Activated CD4-positive, alpha-beta T cell treated with anti-CD3 and anti-CD28 coated beads, Interleukin-2, amount 50 U/mL, for 48 hours (primary cell): ENCODE measurements around the gene PTPN4.

Experiments used
- DNase-seq, 2 experiments: peaks; one replicate each; pipeline ENCODE4 v3.0.0-alpha.2; 2020

Gene PTPN4

DNA sequence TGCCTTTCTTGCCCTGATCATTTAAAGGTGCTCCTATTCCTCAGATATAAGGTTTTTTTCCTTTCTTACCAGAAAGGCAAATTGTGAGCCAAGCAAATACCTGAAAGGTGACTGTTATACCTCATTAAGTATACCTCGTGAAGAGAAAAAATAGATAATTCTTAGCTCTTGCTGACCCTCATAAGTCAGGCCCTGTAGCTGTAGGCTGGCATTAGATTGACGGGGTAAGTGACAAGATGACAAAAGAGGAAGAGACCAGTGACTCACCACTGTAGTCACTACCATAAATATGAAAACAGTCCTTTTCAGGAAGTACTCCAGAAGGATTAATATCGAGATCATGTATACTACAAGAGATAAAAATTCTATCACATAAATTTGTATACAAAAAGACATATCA is 104.6 kb downstream of the PTPN4 start:
- no peak for DNase-seq

DNA sequence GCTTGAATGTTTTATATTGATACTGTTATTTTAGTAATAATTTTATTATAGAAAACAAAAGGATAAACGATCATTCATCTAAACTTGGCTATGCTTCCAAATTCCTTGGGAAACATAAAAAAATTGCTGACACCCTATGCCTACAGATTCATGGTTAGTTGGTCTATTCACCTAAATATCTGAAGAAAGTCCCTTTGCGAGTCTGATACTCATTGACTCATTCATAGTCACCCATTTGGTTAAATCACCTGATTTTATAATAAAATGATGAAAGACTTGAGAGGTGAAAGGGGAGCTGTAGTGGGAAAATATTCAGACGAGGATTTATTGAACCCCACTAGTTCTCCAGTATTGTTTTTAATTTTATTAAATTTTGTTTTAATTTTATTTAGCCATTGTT is 112.0 kb downstream of the PTPN4 start:
- no peak for DNase-seq

DNA sequence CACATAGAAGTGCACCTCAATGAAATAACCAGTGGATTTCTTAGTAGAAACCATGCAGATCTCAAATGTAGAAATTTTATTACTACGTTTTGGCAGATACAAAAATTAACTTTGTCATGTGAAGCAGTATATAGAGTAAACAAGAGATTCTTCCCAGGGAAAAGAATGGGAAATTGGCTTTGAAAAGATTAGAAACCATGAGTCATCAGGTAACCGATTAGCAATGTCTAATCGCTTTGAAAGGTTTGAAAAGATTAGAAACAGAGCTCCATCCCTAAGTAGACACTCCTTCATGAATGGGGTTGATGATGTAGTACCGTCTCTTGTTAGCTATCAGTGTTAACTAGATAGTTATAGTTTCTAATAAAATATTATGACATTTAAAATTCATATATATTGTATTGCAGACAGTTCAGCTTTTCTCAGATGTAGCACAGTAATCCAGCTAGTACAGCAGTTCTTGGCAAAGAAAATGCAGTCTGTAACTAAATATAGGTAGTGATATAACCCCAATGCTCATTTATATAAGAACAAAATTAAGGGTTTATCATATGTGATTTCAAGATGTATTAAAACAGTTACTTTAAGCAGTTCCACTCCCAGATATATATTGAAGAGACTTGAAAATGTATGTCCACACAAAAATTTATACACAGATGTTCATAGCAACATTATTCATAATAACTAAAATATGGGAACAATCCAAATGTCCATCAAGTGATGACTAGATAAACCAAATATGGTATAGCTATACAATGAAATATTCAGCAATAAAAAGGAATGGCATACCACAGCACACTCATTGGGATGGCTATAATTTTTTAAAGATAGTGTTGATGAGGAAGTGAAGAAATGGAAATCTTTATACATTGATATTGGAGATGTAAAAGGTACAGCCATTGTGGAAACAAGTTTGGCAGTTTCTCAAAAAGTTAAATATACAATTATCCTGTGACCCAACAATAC is 113.9 kb downstream of the PTPN4 start:
- DNase-seq: no peak

DNA sequence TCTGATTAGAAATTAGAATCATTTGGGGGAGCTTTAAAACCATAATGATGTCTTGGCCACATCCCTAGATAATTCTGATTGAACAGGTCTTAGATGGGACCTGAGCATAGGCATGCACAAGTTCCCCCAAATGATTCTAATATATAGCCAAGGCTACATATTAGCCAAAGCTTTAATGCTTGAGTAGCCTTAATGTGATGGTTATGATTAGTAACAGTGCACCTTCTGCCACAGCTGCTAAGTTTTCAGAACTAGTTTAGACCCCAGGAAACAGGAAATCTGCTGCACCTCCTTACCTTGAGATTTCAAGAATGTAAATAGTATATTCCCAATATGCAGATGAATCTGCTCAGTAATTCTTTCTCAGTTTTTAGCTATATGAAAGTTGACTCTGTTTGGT is 119.8 kb downstream of the PTPN4 start:
- no peak for DNase-seq

DNA sequence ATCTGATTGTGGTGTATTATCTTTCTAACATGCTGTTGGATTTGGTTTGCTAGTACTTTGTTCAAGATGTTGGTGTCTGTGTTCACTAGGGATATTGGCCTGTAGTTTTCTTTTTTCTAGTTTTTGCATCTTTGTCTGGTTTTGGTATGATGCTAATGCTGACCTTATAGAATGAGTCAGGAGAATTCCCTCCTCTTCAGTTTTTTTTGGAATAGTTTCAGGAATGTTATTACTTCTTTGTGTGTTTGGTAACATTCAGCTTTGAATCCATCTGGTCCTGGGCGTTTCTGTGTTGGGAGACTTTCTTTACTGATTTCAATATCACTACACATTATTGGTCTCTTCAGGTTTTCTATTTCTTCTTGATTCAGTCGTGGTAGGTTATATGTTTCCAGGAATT is 129.0 kb downstream of the PTPN4 start:
- no peak for DNase-seq

DNA sequence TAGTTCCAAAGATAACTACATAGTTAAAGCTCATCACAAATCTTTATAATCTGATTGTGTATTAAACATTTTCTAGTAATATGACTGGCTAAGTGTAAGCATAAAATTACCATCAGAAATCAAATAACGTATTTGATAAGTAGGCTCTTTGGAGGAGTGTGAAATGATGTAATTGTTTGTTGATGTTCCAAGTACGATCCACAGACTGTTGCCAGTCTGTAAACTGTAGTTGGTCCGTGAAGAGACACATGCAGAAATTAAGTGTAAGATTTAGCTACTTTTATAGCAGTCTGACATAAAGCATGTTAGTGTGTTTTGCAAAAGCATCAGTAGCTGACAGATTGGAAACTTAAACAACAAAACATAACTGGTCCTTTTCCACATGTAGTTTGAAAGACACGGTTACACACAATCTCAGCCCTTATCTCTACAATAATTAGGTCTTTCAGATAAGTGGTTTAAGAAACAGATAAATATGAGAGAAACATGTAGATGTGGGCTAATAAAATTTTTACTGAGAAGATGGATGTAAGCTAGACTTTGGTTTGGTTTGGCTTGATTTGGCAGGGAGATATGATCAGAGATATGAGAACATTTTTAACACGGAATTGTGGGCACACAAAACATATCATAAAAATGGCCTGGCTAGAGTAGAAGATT is 138.1 kb downstream of the PTPN4 start:
- DNase-seq: no peak

DNA sequence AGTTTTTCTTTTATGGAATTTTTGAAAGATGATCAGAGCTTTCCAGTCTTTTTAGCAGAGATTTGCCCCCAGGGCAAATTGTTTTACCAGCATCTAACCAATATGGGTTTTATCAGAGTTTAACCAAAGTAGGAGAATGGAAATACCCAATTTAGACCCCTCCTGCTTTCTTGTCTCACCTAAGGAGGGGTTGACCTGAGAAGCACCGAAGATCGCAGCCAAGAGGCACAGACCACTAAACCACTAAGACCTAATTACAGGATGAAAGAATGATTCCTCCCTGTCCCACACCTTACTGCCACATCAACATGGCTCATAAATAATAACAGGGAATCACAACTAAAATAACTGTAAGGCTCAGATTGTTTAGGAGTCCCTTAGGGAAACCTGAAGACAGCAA is 141.3 kb downstream of the PTPN4 start:
- DNase-seq: no peak

DNA sequence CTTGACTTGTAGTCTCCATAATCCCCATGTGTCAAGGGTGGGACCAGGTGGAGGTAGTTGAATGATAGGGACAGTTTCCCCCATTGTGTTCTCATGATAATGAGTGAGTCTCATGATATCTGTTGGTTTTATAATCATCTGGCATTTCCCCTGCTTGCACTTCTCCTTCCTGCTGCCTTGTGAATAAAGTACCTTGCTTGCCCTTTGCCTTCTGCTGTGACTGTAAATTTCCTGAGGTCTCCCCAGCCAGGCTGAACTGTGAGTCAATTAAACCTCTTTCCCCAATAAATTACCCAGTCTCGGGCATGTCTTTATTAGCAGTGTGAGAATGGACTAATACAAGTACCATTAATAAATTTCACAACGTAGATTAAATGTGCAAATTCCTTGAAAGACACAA is 150.8 kb downstream of the PTPN4 start:
- no peak for DNase-seq

DNA sequence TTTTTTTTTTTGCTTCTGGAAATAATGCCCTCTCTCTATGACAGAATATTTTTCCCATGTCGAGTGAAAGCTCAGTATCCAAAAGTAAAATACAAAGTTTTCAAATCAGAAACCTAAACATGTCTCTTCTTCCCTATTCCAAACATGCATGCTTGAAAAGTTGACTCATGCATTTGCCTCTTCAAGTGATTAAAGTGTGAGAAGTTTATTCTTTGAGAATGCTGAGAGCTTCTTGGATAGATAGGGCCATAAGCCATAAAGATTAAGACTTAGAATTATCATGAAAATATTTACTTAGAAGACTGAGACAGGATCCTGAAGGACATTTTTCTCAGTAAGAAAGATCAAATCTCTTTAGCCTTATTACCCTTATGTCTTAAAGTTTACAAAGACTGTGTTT is 154.5 kb downstream of the PTPN4 start:
- DNase-seq: no peak

DNA sequence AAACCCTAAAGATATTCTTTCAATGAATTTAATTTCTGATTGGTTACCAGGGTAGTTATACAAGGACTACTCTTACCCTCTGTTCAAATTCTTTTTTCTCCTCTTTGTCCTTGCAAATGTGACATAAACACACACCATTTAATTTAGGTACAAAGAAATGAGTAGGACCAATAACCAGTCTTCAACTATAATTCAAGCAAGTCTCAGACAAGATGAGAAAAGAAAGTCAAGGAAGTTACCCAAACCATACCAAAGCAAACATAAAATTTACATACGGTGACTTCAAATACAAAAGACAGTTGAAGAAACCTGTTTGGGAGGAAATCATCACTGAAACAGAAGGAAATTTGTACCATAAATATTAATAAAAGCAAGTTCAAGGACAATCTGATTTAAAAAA is 162.1 kb downstream of the PTPN4 start:
- no peak for DNase-seq

DNA sequence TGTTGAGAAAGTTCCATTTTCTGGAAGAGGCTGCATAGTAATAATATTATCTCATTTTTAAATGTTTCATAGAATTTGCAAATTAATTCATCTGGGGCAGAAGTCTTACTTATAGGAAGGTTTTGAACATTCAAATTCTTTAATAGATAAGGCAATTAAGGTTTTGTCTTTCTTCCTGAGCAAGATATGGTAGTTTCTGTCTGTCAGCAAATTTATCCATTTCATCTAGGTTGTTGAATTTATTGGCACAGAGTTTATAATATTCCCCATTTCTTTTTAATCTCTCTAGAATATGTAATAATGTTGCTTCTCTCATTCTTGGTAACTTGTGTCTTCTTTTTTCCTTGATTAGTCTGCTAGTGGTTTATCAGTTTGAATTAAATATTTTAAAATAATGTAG is 163.0 kb downstream of the PTPN4 start:
- DNase-seq: no peak

DNA sequence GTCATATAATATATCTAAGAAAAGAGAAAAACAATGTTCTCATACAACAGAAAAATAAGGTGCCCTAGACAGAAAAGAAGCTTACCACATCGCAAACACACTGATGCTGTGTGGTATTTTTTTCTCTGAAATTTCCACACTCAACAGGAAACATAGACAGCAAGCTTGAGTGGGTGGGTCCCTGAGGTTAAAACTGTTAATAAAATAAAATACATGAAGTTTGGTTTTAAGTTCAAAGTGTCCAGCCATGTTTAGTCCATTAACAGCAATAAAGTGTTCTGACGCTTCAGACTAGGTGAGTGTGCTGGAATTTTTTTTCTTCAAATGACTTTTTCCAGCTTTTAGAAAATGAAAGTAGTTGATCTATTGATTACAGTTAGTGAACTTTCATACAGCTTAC is 169.8 kb downstream of the PTPN4 start:
- no peak for DNase-seq

DNA sequence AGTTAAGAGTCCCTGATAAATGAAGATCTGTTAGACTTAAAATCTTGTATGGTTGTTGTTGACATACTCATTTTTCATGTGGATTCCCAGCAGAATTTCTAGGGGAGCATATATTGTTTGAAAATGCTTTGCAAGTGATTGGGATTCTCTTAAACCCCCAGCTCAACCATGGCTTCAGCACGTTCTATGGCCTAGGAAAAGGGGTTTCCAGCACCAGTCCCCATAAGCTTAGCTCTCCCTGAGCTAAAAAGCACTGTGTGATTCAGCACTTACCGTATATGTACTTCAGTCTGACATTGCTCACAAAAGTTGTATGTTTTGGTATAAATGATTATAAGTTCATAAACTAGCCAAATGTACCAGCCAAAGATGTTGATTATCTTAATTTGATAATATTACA is 173.1 kb downstream of the PTPN4 start:
- DNase-seq: no peak

DNA sequence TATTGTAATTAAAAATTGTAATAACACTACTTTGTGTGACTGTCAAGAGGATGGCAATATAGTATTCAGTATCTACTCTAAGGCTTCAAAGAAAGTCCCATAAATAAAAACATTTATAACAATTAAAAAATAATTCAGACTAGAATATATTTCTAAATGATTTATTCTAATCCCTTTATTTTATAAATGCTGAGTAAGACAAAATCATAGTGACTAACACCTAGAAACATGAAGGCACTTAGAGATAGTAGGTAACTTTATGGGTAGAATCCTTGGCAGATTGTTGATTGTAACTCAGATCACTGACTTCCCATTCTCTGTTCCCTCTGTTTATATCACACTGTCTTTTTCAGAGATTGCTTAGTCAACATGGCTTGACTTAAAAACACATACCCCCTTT is 174.6 kb downstream of the PTPN4 start:
- DNase-seq: no peak

DNA sequence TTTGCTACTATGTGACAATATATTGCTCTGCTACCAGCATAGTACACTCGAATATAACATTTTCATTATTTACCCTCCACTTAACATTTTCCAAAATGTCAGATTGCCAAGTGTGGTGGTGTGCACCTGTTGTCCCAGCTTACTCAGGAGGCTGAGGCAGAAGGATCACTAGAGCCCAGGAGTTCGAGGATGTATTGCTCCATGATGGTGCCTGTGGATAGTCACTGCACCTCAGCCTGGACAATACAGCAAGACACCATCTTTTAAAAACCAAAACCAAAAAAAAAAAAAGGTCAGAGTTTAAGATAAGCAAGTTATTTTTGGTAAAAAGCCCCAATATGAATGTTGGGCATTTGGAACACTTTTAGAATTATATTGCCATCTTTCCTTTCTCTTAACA is 178.0 kb downstream of the PTPN4 start:
- no peak for DNase-seq

DNA sequence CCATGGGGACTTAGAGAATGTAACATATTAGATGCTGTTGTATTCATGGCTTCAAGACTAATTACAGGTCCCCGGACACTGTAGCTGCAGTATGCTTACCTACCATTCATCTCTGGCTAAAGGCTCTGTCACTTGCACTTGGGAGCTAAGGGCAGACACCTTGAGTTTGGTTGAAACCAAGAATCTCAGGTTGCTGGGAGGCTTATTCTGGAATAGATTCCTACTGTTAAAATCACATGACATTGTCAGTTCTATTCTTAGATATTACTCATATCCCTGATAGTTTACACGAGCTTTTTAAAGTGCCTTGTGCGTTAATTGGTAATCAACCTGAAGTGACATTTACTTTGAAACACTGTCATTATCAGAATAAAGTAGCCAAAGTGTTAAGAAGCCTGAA is 180.2 kb downstream of the PTPN4 start:
- no peak for DNase-seq

DNA sequence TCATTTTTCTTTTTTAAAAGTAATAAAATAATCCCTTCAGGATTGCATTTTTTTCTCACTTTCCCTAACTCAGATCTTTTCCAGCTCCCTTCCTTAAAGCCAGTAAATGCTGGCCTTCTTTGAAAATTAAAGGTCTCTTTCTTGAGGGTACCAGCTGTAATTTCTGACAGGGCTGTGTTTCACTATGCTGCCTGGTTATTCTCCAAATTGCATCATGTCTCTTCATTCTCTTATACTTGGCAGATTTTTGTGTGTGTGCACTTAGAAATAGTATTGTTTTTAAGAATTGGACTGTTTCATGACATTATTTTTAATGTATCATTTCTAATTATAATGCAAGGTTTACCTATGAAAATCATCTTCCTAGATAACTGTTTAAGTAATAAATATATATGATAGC is 181.1 kb downstream of the PTPN4 start:
- no peak for DNase-seq

DNA sequence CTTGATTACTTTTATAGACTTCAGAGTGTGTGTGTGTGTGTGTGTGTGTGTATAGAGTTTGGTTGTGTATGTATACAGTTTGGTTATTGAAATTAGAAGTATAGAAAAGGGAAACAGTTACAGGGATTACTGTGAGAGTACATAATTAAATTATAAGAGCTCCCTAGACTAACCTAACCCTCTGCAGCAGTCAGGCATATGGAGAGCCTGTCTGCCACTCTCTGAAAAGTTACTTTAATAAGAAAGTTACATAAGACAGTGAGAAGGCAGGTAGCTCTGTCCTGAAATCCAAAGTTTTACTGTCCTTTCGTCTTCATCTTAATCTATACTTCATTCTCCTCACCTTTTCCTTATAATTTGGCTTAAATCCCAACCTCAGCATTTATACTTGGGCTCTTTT is 181.7 kb downstream of the PTPN4 start:
- DNase-seq: no peak

DNA sequence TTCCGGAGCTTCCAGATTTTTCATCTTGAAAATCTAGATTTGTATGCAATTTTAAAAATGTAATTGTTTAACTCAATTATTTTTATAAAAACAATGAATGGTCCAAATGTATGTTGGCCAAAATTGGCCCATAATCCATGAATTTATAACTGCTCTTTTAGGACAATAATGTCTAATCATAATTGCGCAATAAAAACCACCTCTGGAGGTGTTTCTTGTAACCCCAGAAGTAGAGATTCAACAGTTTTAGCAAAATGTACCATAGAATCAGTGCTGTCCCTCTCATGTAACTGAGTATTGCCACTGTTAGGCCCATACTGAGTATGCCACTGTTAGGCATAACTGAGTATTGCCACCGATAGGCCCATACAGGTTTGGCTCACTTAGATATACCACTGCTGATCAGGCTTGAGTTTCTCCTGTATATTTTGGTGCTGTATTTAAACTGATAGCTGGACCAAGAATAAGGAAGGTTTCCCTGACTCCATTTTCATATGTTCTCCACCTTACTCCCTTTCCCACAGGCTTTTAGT is 182.3 kb downstream of the PTPN4 start:
- no peak for DNase-seq

DNA sequence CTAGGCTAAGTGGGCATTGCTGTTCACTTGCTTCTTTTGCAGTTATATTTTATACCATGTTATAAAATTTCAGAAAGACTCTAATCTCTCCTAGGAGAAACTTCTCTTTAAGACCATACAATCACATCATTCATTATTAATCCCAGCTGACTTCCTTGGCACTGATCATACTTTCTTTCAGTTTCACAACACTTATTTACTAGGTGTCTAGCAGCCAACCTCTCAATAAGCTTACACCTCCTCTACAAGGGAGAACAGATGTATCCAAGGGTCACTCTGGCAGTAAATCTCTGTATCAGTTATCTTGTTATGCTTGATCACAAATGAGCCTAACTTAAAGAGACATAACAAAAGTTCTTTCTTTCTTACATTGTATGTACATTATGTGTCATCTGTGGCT is 183.3 kb downstream of the PTPN4 start:
- no peak for DNase-seq

DNA sequence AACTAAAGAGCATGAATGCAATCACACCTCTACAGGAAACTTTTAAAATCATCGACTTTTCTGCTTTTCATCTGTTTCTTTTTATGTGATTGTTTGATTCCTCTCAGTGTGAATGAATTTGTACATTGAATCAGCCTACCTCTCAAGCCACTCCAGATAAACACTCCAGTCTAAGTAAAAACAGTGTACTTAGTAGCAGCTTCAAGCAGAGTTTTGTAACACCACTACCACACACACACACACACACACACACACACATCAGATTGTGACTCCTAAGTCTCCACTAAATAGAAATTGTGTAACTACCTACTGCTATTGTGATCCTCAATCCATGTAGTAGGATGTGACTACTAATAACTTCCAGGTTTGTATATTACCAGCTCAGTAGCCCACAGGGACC is 187.8 kb downstream of the PTPN4 start:
- DNase-seq: no peak

DNA sequence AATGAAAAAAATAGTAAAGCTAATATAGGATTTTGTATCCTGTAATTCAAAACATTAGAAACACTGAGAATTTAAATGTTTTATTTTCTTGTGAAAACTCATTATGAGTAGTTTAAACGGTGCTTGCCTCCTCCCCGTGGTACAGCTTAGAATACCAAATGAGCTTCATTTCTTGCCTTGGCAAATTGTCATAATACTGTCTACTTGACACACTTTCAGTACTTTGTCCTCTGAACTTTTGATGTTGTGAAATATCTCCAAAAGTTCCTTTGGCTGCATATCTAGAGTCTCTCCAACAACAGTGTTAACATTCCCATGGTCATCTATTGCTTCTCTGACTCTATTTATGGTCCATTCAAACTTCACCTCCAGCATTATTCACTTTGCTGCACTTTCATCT is 191.2 kb downstream of the PTPN4 start:
- no peak for DNase-seq

DNA sequence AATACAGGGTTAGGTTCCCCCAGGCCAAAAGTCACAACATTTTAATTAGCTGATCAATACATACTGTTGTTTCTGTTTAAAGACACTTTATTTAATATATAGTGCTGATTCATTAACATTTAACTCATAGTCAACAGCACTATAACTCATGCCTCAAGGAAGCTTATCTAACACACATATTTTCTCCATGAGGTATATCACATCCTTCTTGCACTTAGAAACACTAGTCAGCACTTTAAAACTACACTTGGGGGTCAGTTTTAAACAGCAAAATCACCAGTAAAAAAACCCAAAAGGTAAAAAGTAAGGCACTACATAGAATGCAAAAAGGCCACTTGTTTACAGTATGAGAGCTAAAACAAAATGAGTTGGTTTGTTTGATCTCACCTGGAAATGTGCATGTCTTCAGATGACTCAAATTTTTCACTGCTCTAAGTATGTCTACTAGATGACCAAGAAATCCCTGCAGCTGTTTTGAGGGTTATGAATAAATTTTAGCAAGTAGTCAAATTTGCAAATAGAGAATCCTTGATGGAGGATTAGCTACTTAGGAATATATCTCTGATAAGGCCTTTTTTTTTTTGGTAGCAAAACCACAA is 199.0 kb downstream of the PTPN4 start:
- DNase-seq: no peak

DNA sequence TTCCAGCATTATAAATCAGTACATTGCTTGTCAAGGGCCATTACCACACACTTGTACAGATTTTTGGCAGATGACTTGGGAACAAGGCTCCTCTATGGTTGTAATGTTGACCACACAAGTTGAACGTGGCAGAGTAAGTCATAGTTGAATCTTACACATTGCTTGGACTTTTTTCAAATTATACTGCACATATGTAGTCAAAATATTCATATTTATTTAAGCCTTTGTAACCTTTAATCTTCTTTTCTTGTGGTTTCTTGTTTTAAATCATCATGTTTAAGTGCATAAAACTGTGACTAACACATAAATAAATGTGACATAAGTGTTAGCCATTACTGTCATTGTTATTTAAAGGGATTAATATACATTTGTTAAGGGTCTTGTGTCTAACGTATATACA is 201.1 kb downstream of the PTPN4 start:
- DNase-seq: no peak
